ENCODE data around the gene TRIO.
A peak's percentile ranks its signal among the peaks of the same experiment; 100 is the strongest.

The TRIO gene

GRCh38 chr5:14331386-14331781, 188.2 kb downstream of the TRIO start:
- Histone ChIP-seq H3K79me2 (ENCODE audit: control insufficient read depth, low read length) (no peaks in the 10 kb centered on the region), H3K4me1 (ENCODE audit: control insufficient read depth, low read length) (peaks cover 19% of the 10 kb centered on the region), H3K9me3 (ENCODE audit: control insufficient read depth, insufficient read depth, low read length) (no peaks in the 10 kb centered on the region), H3K9me2 (replicated peaks; ENCODE audit: control insufficient read depth, low read length) (no peaks in the 10 kb centered on the region), H3K27me3 (ENCODE audit: control insufficient read depth, low read length) (no peaks in the 10 kb centered on the region), H3K4me3 (ENCODE audit: low read length) (no peak overlapping the region), H4K20me1 (ENCODE audit: control insufficient read depth, insufficient read depth, low read depth, low read length) (no peaks in the 10 kb centered on the region), H3F3A (ENCODE audit: control insufficient read depth, insufficient read depth) (no peaks in the 10 kb centered on the region), H3K4me2 (ENCODE audit: low read length) (peak overlapping the region; percentile 32), H3K27ac (ENCODE audit: low read depth, low read length) (no peak overlapping the region), H3K36me3 (ENCODE audit: control insufficient read depth, low read length) (peaks cover 3% of the 10 kb centered on the region; the same call in 1 of the 2 replicates)
- TF ChIP-seq CTCF (IDR thresholded peaks at IDR 0.05; ENCODE audit: low read depth, low read length, poor library complexity, severe bottlenecking) (no peak), EZH2phosphoT487 (IDR thresholded peaks at IDR 0.05; ENCODE audit: borderline replicate concordance, low read length) (no peak)

GRCh38 chr5:14332038-14332631, 189.0 kb downstream of the TRIO start:
- Histone ChIP-seq H3K27me3 (ENCODE audit: control insufficient read depth, low read length) (no peaks in the 10 kb centered on the region), H3K36me3 (ENCODE audit: control insufficient read depth, low read length) (peaks cover 3% of the 10 kb centered on the region; the same call in 1 of the 2 replicates), H3K4me3 (ENCODE audit: low read length) (no peak overlapping the region), H3K4me2 (ENCODE audit: low read length) (peak overlapping the region; percentile 32; the same call in 1 of the 2 replicates), H3K9me3 (ENCODE audit: control insufficient read depth, insufficient read depth, low read length) (no peaks in the 10 kb centered on the region), H4K20me1 (ENCODE audit: control insufficient read depth, insufficient read depth, low read depth, low read length) (no peaks in the 10 kb centered on the region), H3K4me1 (ENCODE audit: control insufficient read depth, low read length) (peaks cover 19% of the 10 kb centered on the region), H3F3A (ENCODE audit: control insufficient read depth, insufficient read depth) (no peaks in the 10 kb centered on the region), H3K9me2 (replicated peaks; ENCODE audit: control insufficient read depth, low read length) (no peaks in the 10 kb centered on the region), H3K79me2 (ENCODE audit: control insufficient read depth, low read length) (no peaks in the 10 kb centered on the region), H3K27ac (ENCODE audit: low read depth, low read length) (no peak overlapping the region)
- TF ChIP-seq EZH2phosphoT487 (IDR thresholded peaks at IDR 0.05; ENCODE audit: borderline replicate concordance, low read length) (no peak), CTCF (IDR thresholded peaks at IDR 0.05; ENCODE audit: low read depth, low read length, poor library complexity, severe bottlenecking) (no peak)

- no peaks in the 10 kb centered on the region for H3K79me2 ChIP-seq (ENCODE audit: control insufficient read depth, low read length)
These were observed 189.6 kb downstream of the TRIO start for GRCh38 chr5:14332746-14333145.

More at GRCh38 chr5:14332746-14333145, 189.6 kb downstream of the TRIO start:
- no peaks in the 10 kb centered on the region for H3F3A ChIP-seq (ENCODE audit: control insufficient read depth, insufficient read depth)
- H3K4me2 ChIP-seq (ENCODE audit: low read length): no peak overlapping the region
- H3K4me3 ChIP-seq (ENCODE audit: low read length): no peak overlapping the region
- no peaks in the 10 kb centered on the region for H4K20me1 ChIP-seq (ENCODE audit: control insufficient read depth, insufficient read depth, low read depth, low read length)
- H3K36me3 ChIP-seq (ENCODE audit: control insufficient read depth, low read length): peaks cover 3% of the 10 kb centered on the region; the same call in 1 of the 2 replicates
- no peak overlapping the region for H3K27ac ChIP-seq (ENCODE audit: low read depth, low read length)
- H3K9me3 ChIP-seq (ENCODE audit: control insufficient read depth, insufficient read depth, low read length): no peaks in the 10 kb centered on the region
- no peaks in the 10 kb centered on the region for H3K9me2 ChIP-seq (replicated peaks; ENCODE audit: control insufficient read depth, low read length)
- TF ChIP-seq EZH2phosphoT487 (IDR thresholded peaks at IDR 0.05; ENCODE audit: borderline replicate concordance, low read length) (no peak), CTCF (IDR thresholded peaks at IDR 0.05; ENCODE audit: low read depth, low read length, poor library complexity, severe bottlenecking) (no peak)
- H3K4me1 ChIP-seq (ENCODE audit: control insufficient read depth, low read length): peaks cover 19% of the 10 kb centered on the region
- H3K27me3 ChIP-seq (ENCODE audit: control insufficient read depth, low read length): no peaks in the 10 kb centered on the region
